Breast epithelium (tissue), 4 donors: ENCODE data around the gene STAMBPL1. TPM values are rescaled to one million over a fixed set of nuclear protein-coding genes. Genes with fewer than 3 reads are reported as not detected.

Experiments used
- DNase-seq, 2 donors: peaks; one replicate each; pipeline ENCODE4 v3.0.0-alpha.2; 2019; ENCODE audit warnings: low spot score in 2 of 2
- H3K27ac ChIP-seq, 2 donors: fragments of 200-600 bp; sonication (generic) in 1 of 2; one replicate each; pipeline ENCODE4 v1.5.1; 2016 to 2019; ENCODE audit warnings: mild to moderate bottlenecking in 1 of 2
- H3K27me3 ChIP-seq, 2 donors: fragments of 200-600 bp; sonication (generic) in 1 of 2; one replicate each; pipeline versions ENCODE4 v1.5.1 to v1.6.0; 2017 to 2019; ENCODE audit warnings: control low read depth in 1 of 2, mild to moderate bottlenecking in 1 of 2
- H3K36me3 ChIP-seq: fragments of 200-600 bp; one replicate; pipeline ENCODE4 v1.5.1; 2019
- H3K4me1 ChIP-seq, 2 donors: fragments of 200-600 bp; sonication (generic); one replicate each; pipeline ENCODE4 v1.5.1; 2016 to 2019; ENCODE audit warnings: control low read depth in 1 of 2
- H3K4me3 ChIP-seq, 3 donors: fragments of 200-600 bp; sonication (generic); 1 replicate in 2 of 3; 2 replicates in 1 of 3; pipeline ENCODE4 v1.5.1; 2016 to 2019; ENCODE audit warnings: mild to moderate bottlenecking in 3 of 3, moderate library complexity in 2 of 3
- H3K9me3 ChIP-seq, 2 donors: fragments of 200-600 bp; sonication (generic) in 1 of 2; one replicate each; pipeline ENCODE4 v1.5.1; 2016 to 2019; ENCODE audit warnings: control low read depth in 1 of 2
- CTCF ChIP-seq, 3 donors: fragments of 450-650 bp; IDR thresholded peaks; one replicate each; pipeline ENCODE4 v1.5.1; 2016 to 2017; ENCODE audit warnings: antibody characterized with exemption in 3 of 3, mild to moderate bottlenecking in 3 of 3, moderate library complexity in 3 of 3
- POLR2A ChIP-seq: fragments of 450-650 bp; IDR thresholded peaks from one replicate; pipeline ENCODE4 v1.6.1; 2016; ENCODE audit warnings: antibody characterized with exemption, mild to moderate bottlenecking, moderate library complexity
- POLR2AphosphoS5 ChIP-seq, 3 donors: sonication (generic); formaldehyde crosslinking; IDR thresholded peaks; one replicate each; pipeline ENCODE4 v1.6.1; 2017; ENCODE audit warnings: antibody characterized with exemption in 3 of 3
- intact Hi-C: fragments of 100-400 bp; cut with DNase I; formaldehyde crosslinking; loops from one replicate; pipeline ENCODE4 v1.15.1; 2023; ENCODE audit warnings: low total_unique reads
- total RNA-seq, 3 donors: library from RNA; depleted of rRNA; stranded (reverse); fragments of >200 nt; gene quantifications; one replicate each; pipeline ENCODE4 v1.1.0, GENCODE V29; 2016

The STAMBPL1 gene
- 10 to 100 TPM; 17.1 to 21.0 (median 17.9) TPM for total RNA-seq

- intact Hi-C loops = no loop called here
- H3K27me3 ChIP-seq = no peaks in the 10 kb centered on the region
- H3K36me3 ChIP-seq = no peaks in the 10 kb centered on the region
- H3K27ac ChIP-seq = peak within 1 kb of the TSS; percentile 88 to 94
- DNase-seq = peak in 1 of 2 donors; percentile 20
- H3K4me1 ChIP-seq = peaks cover 0 to 3% of the 10 kb centered on the region in 2 donors
- peak within 1 kb of the TSS; percentile 72 to 95 (median 73) for H3K4me3 ChIP-seq
- no peaks in the 10 kb centered on the region for H3K9me3 ChIP-seq
- no peak for TF ChIP-seq POLR2AphosphoS5 (IDR thresholded peaks at IDR 0.05)
- no peak for TF ChIP-seq CTCF (IDR thresholded peaks at IDR 0.05)
- no peak for TF ChIP-seq POLR2A
Observed at GRCh38 chr10:88879534-88880281, at the start of gene STAMBPL1. STAMBPL1 (plus strand) TSS chr10:88880245; CDS start chr10:88901709, 21,464 bp downstream.

DNA sequence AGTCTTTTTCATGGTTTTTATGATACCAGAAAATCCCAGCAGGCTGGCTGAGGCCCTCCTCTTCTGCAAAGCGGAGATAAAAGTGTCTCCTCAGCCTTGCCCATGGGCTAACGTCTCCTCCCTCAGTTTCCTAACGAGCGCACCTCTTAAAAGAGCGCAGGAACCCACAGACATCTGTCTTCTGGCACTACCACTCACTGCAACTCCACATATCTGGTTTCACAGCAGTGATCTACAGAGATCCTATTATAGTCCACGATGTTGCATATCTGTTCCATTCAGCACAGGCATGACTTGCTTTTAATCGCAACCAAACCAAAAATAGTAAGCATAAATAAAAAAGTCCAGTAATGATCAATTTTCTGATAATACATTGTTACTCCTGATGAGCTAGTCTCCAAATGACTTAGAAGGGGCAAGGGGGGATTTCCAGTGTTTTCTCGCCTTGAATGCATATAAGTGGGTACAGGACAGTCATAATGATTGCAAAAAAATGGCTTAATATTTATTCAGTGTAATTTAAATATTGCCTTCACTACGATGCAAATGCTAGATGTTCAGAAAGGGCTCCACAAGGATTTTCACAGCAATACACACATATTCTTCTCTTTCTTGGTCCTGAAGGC, 49.3 kb upstream of the STAMBPL1 start:
- intact Hi-C loops = loop anchor here (5.0 to 10.0 kb wide), 2 partner anchors 104 to 472 kb away; partner anchors contain the start of gene IFIT2
- no peak for DNase-seq
- Histone ChIP-seq H3K9me3 (no peaks in the 10 kb centered on the region), H3K27ac (no peak overlapping the region), H3K4me3 (no peak overlapping the region), H3K36me3 (no peaks in the 10 kb centered on the region), H3K4me1 (no peaks in the 10 kb centered on the region), H3K27me3 (no peaks in the 10 kb centered on the region)
- no peak for TF ChIP-seq POLR2A
- no peak for TF ChIP-seq POLR2AphosphoS5 (IDR thresholded peaks at IDR 0.05)
- no peak for TF ChIP-seq CTCF (IDR thresholded peaks at IDR 0.05)

DNA sequence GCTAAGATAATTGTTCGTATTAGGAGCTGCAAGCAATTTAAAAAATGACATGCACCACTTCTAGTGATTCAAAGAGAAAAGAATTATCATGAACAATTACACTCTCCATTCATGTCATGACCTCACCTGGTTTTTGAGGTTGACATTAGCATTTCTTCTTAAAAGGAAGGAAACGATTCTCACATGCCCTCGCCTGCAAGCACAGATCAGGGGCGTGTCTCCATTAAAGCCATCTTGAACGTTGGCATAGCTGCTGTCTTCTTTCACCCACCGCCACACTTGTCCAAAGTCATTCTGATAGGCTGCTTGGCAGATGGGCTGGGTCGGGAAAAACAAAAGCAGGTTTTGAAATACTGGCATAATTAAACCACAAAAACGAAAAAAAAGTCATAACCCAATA, 48.3 kb upstream of the STAMBPL1 start:
- TF ChIP-seq POLR2AphosphoS5 (IDR thresholded peaks at IDR 0.05) (no peak), CTCF (IDR thresholded peaks at IDR 0.05) (no peak), POLR2A (no peak)
- DNase-seq = no peak
- no peaks in the 10 kb centered on the region for H3K9me3 ChIP-seq
- H3K36me3 ChIP-seq = no peaks in the 10 kb centered on the region
- intact Hi-C loops = loop anchor here (5.0 to 10.0 kb wide), 2 partner anchors 103 to 471 kb away; partner anchors contain the start of gene IFIT2
- no peak overlapping the region for H3K27ac ChIP-seq
- no peaks in the 10 kb centered on the region for H3K27me3 ChIP-seq
- no peak overlapping the region for H3K4me3 ChIP-seq
- no peaks in the 10 kb centered on the region for H3K4me1 ChIP-seq

DNA sequence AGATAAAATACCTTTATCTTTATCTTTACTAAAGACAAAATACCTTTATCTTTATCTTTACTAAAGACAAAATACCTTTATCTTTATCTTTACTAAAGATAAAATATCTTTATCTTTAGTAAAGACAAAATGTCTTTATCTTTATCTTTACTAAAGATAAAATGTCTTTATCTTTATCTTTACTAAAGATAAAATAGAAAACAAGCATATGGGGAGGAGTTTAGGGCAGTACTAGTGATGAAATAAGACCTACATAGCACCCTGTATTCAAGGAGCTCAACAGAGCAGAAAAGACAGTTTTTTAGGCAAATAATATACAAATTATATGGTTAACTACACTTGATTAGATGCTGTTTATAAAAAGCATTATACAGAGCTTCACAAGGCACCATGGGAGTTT, 47.7 kb upstream of the STAMBPL1 start:
- Histone ChIP-seq H3K36me3 (no peaks in the 10 kb centered on the region), H3K4me3 (no peak overlapping the region), H3K27me3 (no peaks in the 10 kb centered on the region), H3K4me1 (no peaks in the 10 kb centered on the region), H3K27ac (no peak overlapping the region), H3K9me3 (no peaks in the 10 kb centered on the region)
- TF ChIP-seq CTCF (IDR thresholded peaks at IDR 0.05) (no peak), POLR2AphosphoS5 (IDR thresholded peaks at IDR 0.05) (no peak), POLR2A (no peak)
- DNase-seq = no peak
- intact Hi-C loops = loop anchor here (5.0 to 10.0 kb wide), 2 partner anchors 102 to 470 kb away; partner anchors contain the start of gene IFIT2

DNA sequence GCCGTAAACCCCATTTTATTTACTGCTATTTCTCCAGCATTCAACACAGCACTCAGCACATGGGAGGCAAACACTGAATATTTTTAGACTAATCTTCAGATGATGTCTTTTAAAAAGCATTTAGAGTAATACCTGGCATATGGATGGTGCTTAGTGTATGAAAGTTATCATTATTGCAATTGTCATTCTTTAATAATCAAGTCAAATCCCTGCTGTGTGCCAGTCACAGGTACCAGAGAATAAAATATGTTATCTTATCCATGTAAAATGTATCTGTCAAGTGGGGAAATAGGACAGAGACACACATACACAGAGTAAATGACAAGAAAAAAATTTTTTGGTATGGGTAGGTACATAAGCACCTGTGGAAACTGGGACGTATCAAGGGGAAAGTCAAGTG, 46.9 kb upstream of the STAMBPL1 start:
- TF ChIP-seq POLR2A (no peak), CTCF (IDR thresholded peaks at IDR 0.05) (no peak), POLR2AphosphoS5 (IDR thresholded peaks at IDR 0.05) (no peak)
- intact Hi-C loops = loop anchor here (5.0 to 10.0 kb wide), 2 partner anchors 102 to 469 kb away; partner anchors contain the start of gene IFIT2
- H3K36me3 ChIP-seq = no peaks in the 10 kb centered on the region
- H3K27me3 ChIP-seq = no peaks in the 10 kb centered on the region
- no peaks in the 10 kb centered on the region for H3K4me1 ChIP-seq
- no peak overlapping the region for H3K4me3 ChIP-seq
- no peak overlapping the region for H3K27ac ChIP-seq
- H3K9me3 ChIP-seq = no peaks in the 10 kb centered on the region
- no peak for DNase-seq
